Prostate gland (tissue), 2 donors: ENCODE measurements around the gene EN1.

Experiments used
- CTCF ChIP-seq, 4 experiments: fragments of 200-600 bp in 2 of 4; fragments of 450-650 bp in 2 of 4; sonication (generic) in 2 of 4; IDR thresholded peaks; 1 replicate in 3 of 4; 2 replicates in 1 of 4; pipeline ENCODE4 v1.5.1; 2016 to 2019; ENCODE audit warnings: antibody characterized with exemption in 4 of 4, mild to moderate bottlenecking in 2 of 4, moderate library complexity in 2 of 4
- POLR2A ChIP-seq: fragments of 450-650 bp; IDR thresholded peaks from one replicate; pipeline ENCODE4 v1.6.1; 2016; ENCODE audit warnings: antibody characterized with exemption, mild to moderate bottlenecking
- POLR2AphosphoS5 ChIP-seq: sonication (generic); formaldehyde crosslinking; IDR thresholded peaks from one replicate; pipeline ENCODE4 v1.6.1; 2017; ENCODE audit warnings: antibody characterized with exemption

GRCh38 chr2:118848381-118849225, 1.2 kb upstream of the EN1 start:
- TF ChIP-seq CTCF (IDR thresholded peaks at IDR 0.05): no peak
- no peak for TF ChIP-seq POLR2A
- no peak for TF ChIP-seq POLR2AphosphoS5
